Skin of body (tissue), 2 donors: ENCODE results near the gene MYH16. TPM values are rescaled to one million over a fixed set of nuclear protein-coding genes. Genes with fewer than 3 reads are reported as not detected.
"Not testable (repeated sequence)": the region's sequence is repeated elsewhere in the genome, so short reads cannot be mapped to it uniquely, and the experiment has no call there.

Experiments
- DNase-seq: peaks from one replicate; lab custom pipeline; 2025; lab: John Stamatoyannopoulos, UW
- total RNA-seq: library from RNA; depleted of rRNA; stranded (reverse); fragments of >200 nt; gene quantifications from one replicate; pipeline ENCODE4 v1.2.3, GENCODE V29; 2014

MYH16 gene
- total RNA-seq, 1 donor from 2014 or later = not detected

DNA sequence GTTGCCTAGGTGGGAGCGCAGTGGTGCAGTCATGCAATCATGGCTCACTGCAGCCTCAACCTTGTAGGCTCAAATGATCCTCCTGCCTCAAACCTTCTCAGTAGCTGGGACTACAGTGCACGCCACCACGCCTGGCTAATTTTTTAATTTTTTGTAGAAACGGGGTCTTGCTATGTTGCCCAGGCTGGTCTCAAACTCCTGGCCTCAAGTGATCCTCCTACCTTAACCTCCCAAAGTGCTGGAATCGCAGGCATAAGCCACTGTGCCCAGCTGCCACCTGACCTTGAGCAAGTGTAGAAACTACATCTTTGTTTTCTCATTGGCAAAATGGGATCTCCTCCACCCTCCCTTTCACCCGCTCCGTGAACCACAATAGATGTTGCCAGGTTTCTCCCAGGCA is 15.0 kb upstream of the MYH16 start:
- DNase-seq = no peak

DNA sequence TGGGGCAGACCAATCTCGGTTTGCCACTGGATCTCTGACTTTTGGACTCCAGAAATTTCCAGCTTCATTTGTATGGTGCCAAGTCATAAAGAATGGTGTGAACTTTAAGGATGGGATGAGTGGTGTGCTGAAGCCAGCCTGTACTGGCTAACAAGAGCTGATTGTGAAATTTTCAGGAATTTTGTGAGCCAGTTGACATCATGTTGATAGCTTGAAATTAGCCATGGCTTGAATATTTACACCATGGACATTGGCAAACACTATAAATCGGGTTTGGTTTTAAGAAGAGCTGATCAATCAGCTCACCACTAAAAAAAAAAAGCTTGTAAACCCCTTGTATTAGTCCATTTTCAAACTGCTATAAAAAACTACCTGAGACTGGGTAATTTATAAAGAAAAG is 14.1 kb upstream of the MYH16 start:
- no peak for DNase-seq

DNA sequence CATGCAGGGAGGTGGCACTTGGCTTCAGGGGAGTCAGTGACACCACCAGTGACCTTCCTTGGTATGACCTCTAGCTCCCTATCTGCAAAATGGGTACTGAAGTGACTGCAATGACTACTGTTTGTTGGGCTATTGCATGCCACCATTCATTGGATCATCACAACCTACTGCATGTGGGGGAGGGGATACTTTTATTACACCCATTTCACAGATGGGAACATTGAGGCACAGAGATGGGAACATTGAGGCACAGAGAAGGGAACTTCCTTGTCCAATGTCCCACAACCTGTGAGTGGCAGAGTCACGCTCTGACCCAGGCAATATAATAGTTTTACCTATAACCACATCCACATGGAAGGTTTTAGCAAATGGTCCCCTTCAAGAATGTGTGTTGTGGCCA is 12.2 kb upstream of the MYH16 start:
- no peak for DNase-seq

- DNase-seq = no peak
Measured at GRCh38 chr7:99261646-99262045, 11.0 kb upstream of the MYH16 start.

GRCh38 chr7:99265848-99266480 is 6.7 kb upstream of the MYH16 start:
- no peak for DNase-seq

DNA sequence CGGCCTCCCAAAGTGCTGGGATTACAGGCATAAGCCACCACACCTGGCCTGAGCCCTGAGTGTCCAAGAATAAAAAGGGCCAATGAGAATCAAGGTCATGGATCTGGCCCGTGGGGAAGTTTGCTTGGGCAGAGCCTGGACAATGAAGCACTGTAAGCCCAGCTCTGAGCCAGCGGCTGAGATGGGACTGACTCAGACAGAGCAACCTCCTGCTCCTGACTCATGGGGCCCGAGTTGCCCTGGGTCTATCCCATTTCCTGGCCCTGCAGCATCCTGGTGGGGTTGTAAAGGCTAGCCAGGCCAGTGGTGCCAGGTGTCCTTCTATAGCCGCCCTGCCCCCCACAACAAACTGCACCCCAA is 5.2 kb upstream of the MYH16 start:
- no peak for DNase-seq

- no peak for DNase-seq
Measured at GRCh38 chr7:99267841-99268576, 4.6 kb upstream of the MYH16 start.

- no peak for DNase-seq
Measured at GRCh38 chr7:99268577-99268908, 4.1 kb upstream of the MYH16 start.

- no peak for DNase-seq
Measured at GRCh38 chr7:99270702-99271101, 1.9 kb upstream of the MYH16 start.

DNA sequence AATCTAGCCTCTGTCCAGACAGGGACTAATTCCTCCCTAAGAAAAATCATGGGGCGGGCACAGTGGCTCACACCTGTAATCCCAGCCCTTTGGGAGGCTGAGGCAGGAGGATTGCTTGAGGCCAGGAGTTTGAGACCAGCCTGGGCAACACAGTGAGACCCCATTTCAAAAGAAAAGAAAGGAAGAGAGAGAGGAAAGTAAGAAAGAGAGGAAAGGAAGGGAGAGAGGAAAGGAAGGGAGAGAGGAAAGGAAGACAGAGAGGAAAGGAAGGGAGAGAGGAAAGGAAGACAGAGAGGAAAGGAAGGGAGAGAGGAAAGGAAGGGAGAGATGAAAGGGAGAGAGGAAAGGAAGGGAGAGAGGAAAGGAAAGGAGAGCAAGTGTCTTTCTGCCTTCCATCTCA is 922 bp downstream of the MYH16 start:
- DNase-seq = not testable (repeated sequence)

- not testable (repeated sequence) for DNase-seq
Measured at GRCh38 chr7:99274908-99275307, 2.3 kb downstream of the MYH16 start.

DNA sequence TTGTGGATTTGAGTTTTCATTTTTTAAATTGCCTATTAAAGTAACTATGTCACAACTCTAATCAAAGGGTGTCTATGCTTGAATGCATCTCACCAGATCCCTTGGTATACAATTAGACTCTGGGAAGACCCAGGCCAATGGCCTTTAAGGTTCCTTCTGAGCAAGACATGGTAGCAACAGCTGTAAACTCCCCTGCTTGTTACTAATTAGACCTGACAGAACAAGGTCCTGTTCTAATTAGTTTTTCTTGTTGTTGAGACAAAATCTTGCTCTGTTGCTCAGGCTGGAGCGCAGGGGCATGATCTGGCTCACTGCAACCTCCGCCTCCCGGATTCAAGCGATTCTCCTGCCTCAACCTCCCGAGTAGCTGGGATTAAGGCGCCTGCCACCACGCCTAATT is 2.9 kb downstream of the MYH16 start:
- no peak for DNase-seq

- DNase-seq = no peak
Measured at GRCh38 chr7:99278180-99278579, 5.5 kb downstream of the MYH16 start.

- DNase-seq = not testable (repeated sequence)
Measured at GRCh38 chr7:99284165-99284564, 11.5 kb downstream of the MYH16 start.

DNA sequence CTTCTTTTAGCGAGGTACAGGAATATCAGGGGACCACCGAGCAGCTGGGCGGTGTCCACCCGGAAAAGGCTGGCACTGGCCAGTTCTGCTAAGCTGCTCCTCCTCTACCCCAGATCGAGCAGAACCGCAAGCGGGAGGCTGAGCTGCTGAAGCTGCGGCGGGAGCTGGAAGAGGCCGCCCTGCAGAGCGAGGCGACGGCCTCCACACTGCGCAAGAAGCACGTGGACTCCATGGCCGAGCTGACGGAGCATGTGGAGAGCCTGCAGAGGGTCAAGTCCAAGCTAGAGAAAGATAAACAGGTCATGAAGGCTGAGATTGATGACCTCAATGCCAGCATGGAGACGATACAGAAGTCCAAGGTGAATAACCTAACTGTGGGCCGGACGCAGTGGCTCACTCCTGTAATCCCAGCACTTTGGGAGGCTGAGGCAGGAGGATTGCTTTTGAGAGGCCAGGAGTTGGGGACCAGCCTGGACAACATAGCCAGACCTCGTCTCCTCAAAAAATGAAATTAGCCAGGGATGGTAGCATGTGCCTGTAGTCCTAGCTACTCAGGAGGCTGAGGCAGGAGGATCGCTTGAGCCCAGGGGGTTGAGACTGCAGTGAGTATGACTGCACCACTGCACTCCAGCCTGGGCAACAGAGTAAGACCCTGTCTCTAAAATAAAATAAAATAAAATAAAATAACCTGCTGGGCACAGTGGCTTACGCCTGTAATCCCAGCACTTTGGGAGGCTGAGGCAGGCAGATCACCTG is 15.3 kb downstream of the MYH16 start:
- no peak for DNase-seq

GRCh38 chr7:99289185-99289584 is 16.5 kb downstream of the MYH16 start:
- no peak for DNase-seq

DNA sequence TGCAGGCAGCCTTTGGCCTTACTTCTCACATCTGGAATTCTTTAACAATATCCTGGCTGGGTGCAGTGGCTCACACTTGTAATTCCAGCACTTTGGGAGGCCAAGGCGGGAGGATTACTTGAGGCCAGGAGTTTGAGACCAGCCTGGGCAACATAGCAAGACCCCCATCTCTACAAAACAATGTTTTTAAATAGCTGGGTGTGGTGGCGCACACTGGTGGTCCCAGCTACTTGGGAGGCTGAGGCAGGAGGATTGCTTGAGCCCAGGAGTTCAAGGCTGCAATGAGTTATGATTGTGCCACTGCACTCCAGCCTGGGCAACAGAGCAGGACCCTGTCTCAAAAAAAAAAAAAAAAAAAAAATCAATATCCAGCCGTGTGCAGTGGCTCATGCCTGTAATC is 17.5 kb downstream of the MYH16 start:
- not testable (repeated sequence) for DNase-seq

DNA sequence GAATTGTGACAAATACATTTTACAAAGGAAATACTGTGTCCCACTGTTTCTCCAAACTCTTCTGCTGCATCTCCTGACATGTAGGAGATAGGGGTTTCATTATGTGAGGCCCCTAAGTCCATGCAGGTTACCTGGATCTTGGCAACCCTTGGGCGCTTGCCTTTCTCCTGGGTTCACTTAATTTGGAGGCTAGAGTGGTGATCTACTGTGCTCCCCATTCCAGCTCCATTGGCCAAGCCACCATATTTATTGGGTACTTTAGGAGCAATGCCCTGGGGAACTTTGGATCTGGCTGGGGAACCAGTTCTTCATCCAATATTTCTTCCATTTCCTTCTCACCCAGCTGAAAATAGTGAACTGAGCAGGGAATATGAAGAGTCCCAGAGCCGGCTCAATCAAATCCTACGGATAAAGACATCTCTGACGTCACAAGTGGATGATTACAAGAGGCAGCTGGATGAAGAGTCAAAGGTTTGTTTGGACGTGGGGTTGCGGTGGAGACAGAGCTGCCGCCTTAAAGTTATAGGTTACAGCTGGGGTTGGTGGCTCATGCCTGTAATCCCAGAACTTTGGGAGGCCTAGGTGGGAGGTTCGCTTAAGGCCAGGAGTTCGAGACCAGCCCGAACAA is 18.5 kb downstream of the MYH16 start:
- DNase-seq = no peak

DNA sequence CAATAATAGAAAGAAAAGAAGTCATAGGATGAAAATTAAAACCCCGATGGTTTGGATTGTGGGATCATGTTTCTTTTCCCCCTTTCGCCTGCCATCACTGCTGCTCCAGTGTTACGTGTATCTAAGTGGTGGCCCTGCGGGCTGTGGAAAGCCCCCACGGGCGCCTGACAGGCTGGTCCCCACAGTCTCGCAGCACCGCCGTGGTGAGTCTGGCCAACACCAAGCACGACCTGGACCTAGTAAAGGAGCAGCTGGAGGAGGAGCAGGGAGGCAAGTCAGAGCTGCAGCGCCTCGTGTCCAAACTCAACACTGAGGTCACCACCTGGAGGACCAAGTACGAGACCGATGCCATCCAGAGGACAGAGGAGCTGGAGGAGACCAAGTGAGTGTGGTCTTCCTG is 19.5 kb downstream of the MYH16 start:
- no peak for DNase-seq

GRCh38 chr7:99293167-99293566 is 20.5 kb downstream of the MYH16 start:
- DNase-seq = no peak

DNA sequence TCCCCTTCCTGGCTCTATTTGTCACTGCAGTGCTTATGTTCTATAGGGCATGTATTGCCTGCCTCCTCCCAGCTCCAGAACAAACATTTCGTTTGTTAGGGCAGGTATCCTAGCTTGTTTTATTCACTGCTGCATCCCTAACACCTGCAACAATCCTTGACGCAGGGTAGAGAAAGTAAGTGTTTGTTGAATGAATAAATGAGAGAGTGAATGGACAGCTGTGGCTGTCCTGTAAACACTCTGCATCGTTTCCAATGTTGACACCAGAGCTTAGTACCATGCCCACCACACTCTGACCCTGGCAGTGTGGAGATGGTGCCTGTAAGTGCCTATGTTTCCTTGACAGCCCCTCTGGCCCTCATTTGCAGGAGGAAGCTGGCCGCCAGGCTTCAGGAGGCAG is 21.0 kb downstream of the MYH16 start:
- DNase-seq = no peak

DNA sequence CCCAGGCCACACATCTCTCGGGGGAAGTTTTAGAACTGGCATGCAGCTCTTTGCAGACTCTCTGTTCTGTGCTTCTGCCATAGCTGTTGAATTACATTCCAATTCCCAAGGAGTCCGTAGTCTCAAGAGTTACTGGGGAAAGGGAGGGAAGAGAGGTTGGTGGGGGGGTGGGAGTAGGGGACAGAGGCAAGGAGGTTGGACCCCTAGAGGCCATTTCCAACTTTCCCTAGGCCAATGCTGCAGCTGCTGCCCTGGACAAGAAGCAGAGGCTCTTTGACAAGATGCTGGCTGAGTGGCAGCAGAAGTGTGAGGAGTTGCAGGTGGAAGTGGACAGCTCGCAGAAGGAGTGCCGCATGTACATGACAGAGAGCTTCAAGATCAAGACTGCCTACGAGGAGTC is 23.8 kb downstream of the MYH16 start:
- no peak for DNase-seq
